ENCODE measurements around the gene GPRC6A. TPM values are rescaled to one million over a fixed set of nuclear protein-coding genes. Genes with fewer than 3 reads are reported as not detected.

GPRC6A gene
- polyA plus RNA-seq, 1 experiment = not detected

GRCh38 chr6:116762235-116762634 is 66.6 kb downstream of the GPRC6A start:
- H3K27me3 ChIP-seq (ENCODE audit: control insufficient read depth, insufficient read depth, low read length) = no peaks in the 10 kb centered on the region
- H3K27ac ChIP-seq (ENCODE audit: low read depth, low read length) = no peak overlapping the region
- CTCF ChIA-PET = interaction anchor here (1.2 kb wide), 1 partner anchor 85 kb away, joined by 3 read pairs; no protein-coding TSS in a partner anchor
- POLR2A ChIA-PET = no interaction called here
- no peak for TF ChIP-seq CTCF (IDR thresholded peaks at IDR 0.05; ENCODE audit: low read depth, low read length)
- no peak overlapping the region for H3K4me3 ChIP-seq (ENCODE audit: low read depth, low read length)
- no peak for DNase-seq (ENCODE audit: low read depth, low spot score)
- H3K9me3 ChIP-seq (ENCODE audit: control insufficient read depth, insufficient read depth, low read length) = no peaks in the 10 kb centered on the region; the same call in 1 of the 2 replicates

DNA sequence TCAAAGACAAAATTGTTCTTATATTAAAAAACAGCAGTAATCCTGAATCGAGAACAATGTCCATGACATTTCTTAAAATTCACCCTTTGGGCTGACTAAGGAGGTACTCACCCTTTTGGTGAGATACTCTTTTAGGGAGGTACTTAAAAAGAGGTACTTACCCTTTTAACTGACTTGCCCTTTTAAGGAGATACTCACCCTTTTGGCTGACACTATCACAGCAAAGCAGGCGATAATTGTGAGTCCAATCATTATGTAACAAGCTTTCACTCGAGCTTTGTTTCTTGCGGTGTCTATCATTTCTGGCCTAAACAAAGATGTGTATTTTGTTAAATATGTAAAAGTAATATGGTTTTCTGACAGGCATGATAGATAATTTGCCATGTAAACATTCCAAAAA is 67.1 kb downstream of the GPRC6A start:
- ChIA-PET POLR2A (no interaction called here), CTCF (interaction anchor here (1.2 kb wide), 1 partner anchor 85 kb away, joined by 3 read pairs; no protein-coding TSS in a partner anchor)
- TF ChIP-seq CTCF (IDR thresholded peaks at IDR 0.05; ENCODE audit: low read depth, low read length) = no peak
- no peak for DNase-seq (ENCODE audit: low read depth, low spot score)
- no peak overlapping the region for H3K4me3 ChIP-seq (ENCODE audit: low read depth, low read length)
- no peaks in the 10 kb centered on the region for H3K27me3 ChIP-seq (ENCODE audit: control insufficient read depth, insufficient read depth, low read length)
- no peak overlapping the region for H3K27ac ChIP-seq (ENCODE audit: low read depth, low read length)
- no peaks in the 10 kb centered on the region; the same call in 1 of the 2 replicates for H3K9me3 ChIP-seq (ENCODE audit: control insufficient read depth, insufficient read depth, low read length)

DNA sequence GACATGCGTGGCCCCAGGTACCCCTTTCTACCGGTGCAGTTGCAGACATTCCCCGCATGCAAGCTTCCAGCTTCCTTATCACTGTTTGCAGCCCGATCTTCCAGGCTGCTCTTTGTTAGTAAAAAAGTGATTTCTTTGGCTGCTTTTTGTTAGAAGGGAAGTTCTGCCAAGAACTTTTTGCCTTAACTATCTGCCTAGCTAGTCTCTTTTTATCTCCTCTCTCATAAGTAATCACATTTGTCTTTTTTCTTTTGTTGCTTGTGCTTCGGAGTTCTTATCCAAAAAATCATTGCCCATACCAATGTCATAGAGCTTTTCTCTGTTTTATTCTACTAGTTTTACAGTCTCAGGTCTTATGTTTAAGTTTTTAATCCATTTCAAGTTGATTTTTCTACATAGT is 83.7 kb downstream of the GPRC6A start:
- H3K9me3 ChIP-seq (ENCODE audit: control insufficient read depth, insufficient read depth, low read length) = no peaks in the 10 kb centered on the region
- no peaks in the 10 kb centered on the region for H3K27me3 ChIP-seq (ENCODE audit: control insufficient read depth, insufficient read depth, low read length)
- DNase-seq (ENCODE audit: low read depth, low spot score) = no peak
- TF ChIP-seq CTCF (IDR thresholded peaks at IDR 0.05; ENCODE audit: low read depth, low read length) = no peak
- H3K27ac ChIP-seq (ENCODE audit: low read depth, low read length) = no peak overlapping the region
- no peak overlapping the region for H3K4me3 ChIP-seq (ENCODE audit: low read depth, low read length)
- ChIA-PET POLR2A (no interaction called here), CTCF (no interaction called here)

Other genes starting within 250 kb of the GPRC6A start
- 0.09 and 0.11 TPM in 2 replicates for gene RSPH4A, start 212.6 kb downstream of the GPRC6A start, polyA plus RNA-seq (2011; rRNA removed)
- 6.9 and 11.9 TPM in 2 replicates for gene ZUP1, start 160.3 kb downstream of the GPRC6A start, polyA plus RNA-seq (2011; rRNA removed)
- gene KPNA5, start 147.9 kb downstream of the GPRC6A start, polyA plus RNA-seq (2011; rRNA removed) = 5.1 and 8.4 TPM in 2 replicates
- 7.8 and 10.9 TPM in 2 replicates for gene FAM162B, start 63.4 kb downstream of the GPRC6A start, polyA plus RNA-seq (2011; rRNA removed)
- gene RFX6, start 48.2 kb upstream of the GPRC6A start, polyA plus RNA-seq (2011; rRNA removed) = not detected in 2 replicates